ENCODE data around the gene OTOGL. TPM values are rescaled to one million over a fixed set of nuclear protein-coding genes. Genes with fewer than 3 reads are reported as not detected.

The OTOGL gene
- total RNA-seq, 4 donors from 2014 or later, result 0.04 to 0.57 (median 0.23) TPM; not detected in 1

DNA sequence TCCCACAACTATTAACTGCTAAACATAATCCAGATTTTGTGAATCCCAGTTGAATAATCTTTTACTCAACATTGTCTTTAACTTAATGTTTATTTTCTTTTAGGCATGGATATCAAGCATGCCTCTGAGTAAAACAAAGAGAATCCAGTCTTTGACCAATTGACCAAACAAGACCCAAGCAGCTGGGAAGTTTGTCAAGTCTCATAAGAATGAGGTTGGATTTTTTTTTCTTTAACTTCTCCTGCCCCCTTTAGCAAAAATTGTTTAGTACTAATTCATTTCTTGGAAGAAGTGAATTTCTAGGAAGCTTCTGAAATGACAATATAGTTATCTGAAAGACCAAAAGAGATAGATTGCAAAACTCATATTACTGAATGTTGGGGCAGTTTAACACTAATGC lies 89.9 kb downstream of the OTOGL start:
- no peak for DNase-seq
- H3K27me3 ChIP-seq, result no peaks in the 10 kb centered on the region
- no peak overlapping the region for H3K4me3 ChIP-seq
- no peaks in the 10 kb centered on the region for H3K36me3 ChIP-seq
- no peak for TF ChIP-seq POLR2A (IDR thresholded peaks at IDR 0.05)
- TF ChIP-seq, protein P1, sequence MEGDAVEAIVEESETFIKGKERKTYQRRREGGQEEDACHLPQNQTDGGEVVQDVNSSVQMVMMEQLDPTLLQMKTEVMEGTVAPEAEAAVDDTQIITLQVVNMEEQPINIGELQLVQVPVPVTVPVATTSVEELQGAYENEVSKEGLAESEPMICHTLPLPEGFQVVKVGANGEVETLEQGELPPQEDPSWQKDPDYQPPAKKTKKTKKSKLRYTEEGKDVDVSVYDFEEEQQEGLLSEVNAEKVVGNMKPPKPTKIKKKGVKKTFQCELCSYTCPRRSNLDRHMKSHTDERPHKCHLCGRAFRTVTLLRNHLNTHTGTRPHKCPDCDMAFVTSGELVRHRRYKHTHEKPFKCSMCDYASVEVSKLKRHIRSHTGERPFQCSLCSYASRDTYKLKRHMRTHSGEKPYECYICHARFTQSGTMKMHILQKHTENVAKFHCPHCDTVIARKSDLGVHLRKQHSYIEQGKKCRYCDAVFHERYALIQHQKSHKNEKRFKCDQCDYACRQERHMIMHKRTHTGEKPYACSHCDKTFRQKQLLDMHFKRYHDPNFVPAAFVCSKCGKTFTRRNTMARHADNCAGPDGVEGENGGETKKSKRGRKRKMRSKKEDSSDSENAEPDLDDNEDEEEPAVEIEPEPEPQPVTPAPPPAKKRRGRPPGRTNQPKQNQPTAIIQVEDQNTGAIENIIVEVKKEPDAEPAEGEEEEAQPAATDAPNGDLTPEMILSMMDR (IDR thresholded peaks at IDR 0.05), result no peak
- H3K4me1 ChIP-seq, result peaks cover 0 to 11% (median 7%) of the 10 kb centered on the region in 3 donors
- intact Hi-C loops (cut with DNase I), result no loop called here
- no peaks in the 10 kb centered on the region for H3K9me3 ChIP-seq
- H3K27ac ChIP-seq, result no peak overlapping the region

DNA sequence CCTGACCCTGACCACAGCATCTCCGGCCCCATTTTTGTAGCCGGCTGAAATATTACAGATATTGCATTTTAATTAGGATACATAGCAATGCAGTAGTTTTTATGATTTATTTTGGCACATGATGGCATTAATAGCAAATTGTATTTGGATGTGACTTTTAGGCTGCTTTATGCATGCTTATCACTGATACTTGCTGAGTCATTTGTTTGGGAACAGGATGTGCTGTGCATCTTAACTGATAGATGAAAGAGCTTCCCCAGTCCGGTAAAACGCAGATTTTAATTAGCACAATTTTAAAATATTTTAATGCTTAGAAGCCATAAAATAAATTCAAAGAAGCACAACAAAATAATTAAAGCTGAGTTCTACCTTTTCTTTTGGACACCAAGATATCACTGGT lies 90.7 kb downstream of the OTOGL start:
- intact Hi-C loops (cut with DNase I), result loop anchor here (10.0 kb wide), 1 partner anchor 85 kb away; no protein-coding TSS in a partner anchor
- Histone ChIP-seq H3K4me1 (peaks cover 0 to 11% (median 7%) of the 10 kb centered on the region in 3 donors), H3K27me3 (no peaks in the 10 kb centered on the region), H3K36me3 (no peaks in the 10 kb centered on the region), H3K9me3 (no peaks in the 10 kb centered on the region), H3K27ac (no peak overlapping the region), H3K4me3 (no peak overlapping the region)
- TF ChIP-seq POLR2A (IDR thresholded peaks at IDR 0.05), result no peak
- WGBS, 2 donors, result 61 to 85% methylated on average over 4 of the region's 4 CpGs
- no peak for DNase-seq

DNA sequence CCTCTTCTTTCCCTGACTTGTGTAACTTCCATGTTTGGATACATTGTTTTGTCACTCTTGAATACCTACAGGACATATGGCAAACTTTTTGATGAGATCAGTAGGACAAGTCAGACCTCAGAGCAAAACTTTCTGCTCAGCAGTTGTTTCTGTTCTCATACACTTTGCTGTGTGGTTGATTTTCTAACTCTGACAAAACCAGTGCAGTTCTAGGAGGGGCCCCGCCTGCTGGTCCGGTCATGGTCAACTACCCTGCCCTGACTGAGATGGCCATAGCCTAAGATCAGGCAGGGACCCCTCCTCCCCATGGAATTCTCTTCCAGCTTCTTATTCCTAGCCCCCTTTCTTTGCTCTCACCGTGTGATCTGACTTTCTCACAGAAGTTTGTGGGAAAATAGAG lies 92.8 kb downstream of the OTOGL start:
- TF ChIP-seq, protein P1 (IDR thresholded peaks at IDR 0.05), result no peak
- TF ChIP-seq POLR2A (IDR thresholded peaks at IDR 0.05), result no peak
- Histone ChIP-seq H3K9me3 (no peaks in the 10 kb centered on the region), H3K4me3 (no peak overlapping the region), H3K36me3 (no peaks in the 10 kb centered on the region), H3K27ac (peak overlapping the region in 1 of 4 donors; percentile 7), H3K27me3 (no peaks in the 10 kb centered on the region), H3K4me1 (peaks cover 0 to 4% (median 2%) of the 10 kb centered on the region in 3 donors)
- intact Hi-C loops (cut with DNase I), result loop anchor here (10.0 kb wide), 1 partner anchor 83 kb away; no protein-coding TSS in a partner anchor
- WGBS, 2 donors, result 58 to 81% methylated on average over 3 of the region's 3 CpGs
- DNase-seq, result no peak

DNA sequence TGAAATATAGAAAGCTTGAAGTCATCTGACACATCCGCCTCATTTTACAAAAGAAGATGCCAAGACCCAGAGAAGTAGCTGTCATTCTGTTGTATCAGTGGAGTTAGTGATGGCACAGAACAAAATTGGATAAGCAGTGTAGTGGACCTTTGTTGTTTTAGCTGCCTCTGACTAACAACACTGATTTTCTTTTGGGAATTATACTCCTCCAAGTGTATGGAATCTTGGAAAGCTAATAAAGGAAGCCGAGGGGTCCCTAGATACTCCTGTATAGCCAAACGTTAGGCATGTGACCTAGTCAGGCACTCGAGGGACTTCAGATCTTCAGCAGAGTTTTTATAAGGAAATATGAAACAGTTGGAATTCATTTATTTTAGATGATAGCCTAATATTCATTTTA lies 94.5 kb downstream of the OTOGL start:
- Histone ChIP-seq H3K9me3 (no peaks in the 10 kb centered on the region), H3K36me3 (no peaks in the 10 kb centered on the region), H3K27ac (no peak overlapping the region), H3K4me3 (no peak overlapping the region), H3K4me1 (no peaks in the 10 kb centered on the region), H3K27me3 (no peaks in the 10 kb centered on the region)
- WGBS, 2 donors, result 46 to 64% methylated on average over 4 of the region's 4 CpGs
- intact Hi-C loops (cut with DNase I), result loop anchor here (10.0 kb wide), 1 partner anchor 81 kb away; no protein-coding TSS in a partner anchor
- no peak for DNase-seq
- TF ChIP-seq POLR2A (IDR thresholded peaks at IDR 0.05), result no peak
- TF ChIP-seq, protein P1 (IDR thresholded peaks at IDR 0.05), result no peak

DNA sequence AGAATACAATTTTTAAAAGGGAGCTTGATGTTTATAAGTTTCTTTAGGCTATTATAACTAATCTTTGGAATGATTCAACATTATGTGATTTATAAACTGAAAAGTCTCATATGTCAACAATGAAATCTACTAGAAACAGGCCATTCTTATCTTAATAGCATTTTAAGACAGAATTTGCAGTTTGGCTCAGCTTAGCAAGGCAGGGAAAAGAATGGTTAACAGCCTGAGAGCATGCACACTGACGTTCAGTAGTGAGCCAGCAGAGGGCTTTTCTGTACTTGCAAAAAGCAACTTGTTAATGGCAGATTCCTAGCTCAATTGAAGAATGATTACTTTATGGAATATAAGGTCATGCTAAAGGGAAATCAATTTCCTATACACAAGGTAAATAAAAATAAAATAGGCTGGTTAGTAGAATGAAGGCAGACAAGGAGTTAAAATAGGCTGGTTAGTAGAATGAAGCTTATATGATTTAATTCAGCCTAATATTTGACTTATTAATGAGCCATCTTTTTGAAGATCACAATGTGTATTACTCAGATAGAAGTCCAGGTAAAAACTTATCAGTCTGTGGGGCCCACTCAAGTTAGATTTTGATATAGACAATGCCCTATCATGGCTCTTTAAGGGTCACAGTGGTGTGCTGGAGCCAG lies 95.9 kb downstream of the OTOGL start:
- H3K9me3 ChIP-seq, result no peaks in the 10 kb centered on the region
- TF ChIP-seq, protein P1 (IDR thresholded peaks at IDR 0.05), result peak in 5 of 6 experiments; percentile 28 to 64 (median 43)
- no peak for TF ChIP-seq POLR2A (IDR thresholded peaks at IDR 0.05)
- H3K4me1 ChIP-seq, result no peaks in the 10 kb centered on the region
- DNase-seq, result no peak
- no peaks in the 10 kb centered on the region for H3K36me3 ChIP-seq
- intact Hi-C loops (cut with DNase I), result loop anchor here (10.0 kb wide), 1 partner anchor 80 kb away; no protein-coding TSS in a partner anchor
- no peaks in the 10 kb centered on the region for H3K27me3 ChIP-seq
- 0 to 4% methylated on average over 1 of the region's 1 CpG for WGBS, 2 donors
- no peak overlapping the region for H3K4me3 ChIP-seq
- H3K27ac ChIP-seq, result no peak overlapping the region
